PC-3 (cell line): ENCODE data around the gene DHRS4.
"Not testable (repeated sequence)": the region's sequence is repeated elsewhere in the genome, so short reads cannot be mapped to it uniquely, and the experiment has no call there.

ENCODE experiments used
- CTCF ChIP-seq: fragments of 300-600 bp; sonication (generic); conservative IDR thresholded peaks from 2 replicates; pipeline ENCODE4 v1.5.1; 2017; ENCODE audit warnings: antibody characterized with exemption, low read depth, mild to moderate bottlenecking, low read length
- EZH2 ChIP-seq: fragments of 300-600 bp; sonication (generic); IDR thresholded peaks from one replicate; pipeline ENCODE4 v1.6.1; 2017; ENCODE audit warnings: antibody characterized with exemption, mild to moderate bottlenecking, low read length; ENCODE audit not compliant: unreplicated experiment
- EZH2phosphoT487 ChIP-seq: fragments of 300-600 bp; sonication (generic); IDR thresholded peaks from 2 replicates; pipeline ENCODE4 v1.6.1; 2018; ENCODE audit warnings: mild to moderate bottlenecking, antibody characterized with exemption, low read length, borderline replicate concordance

GRCh38 chr14:23999640-24000039 is 46.1 kb downstream of the DHRS4 start:
- not testable (repeated sequence) for TF ChIP-seq CTCF, EZH2phosphoT487, EZH2
